Kidney capillary endothelial cell (primary cell): ENCODE results near the gene GSTM4.
"Not testable (repeated sequence)": the region's sequence is repeated elsewhere in the genome, so short reads cannot be mapped to it uniquely, and the experiment has no call there.

Source experiments
- DNase-seq: peaks from one replicate; pipeline ENCODE4 v3.0.0-alpha.2; 2018; ENCODE audit warnings: low spot score

The GSTM4 gene

DNA sequence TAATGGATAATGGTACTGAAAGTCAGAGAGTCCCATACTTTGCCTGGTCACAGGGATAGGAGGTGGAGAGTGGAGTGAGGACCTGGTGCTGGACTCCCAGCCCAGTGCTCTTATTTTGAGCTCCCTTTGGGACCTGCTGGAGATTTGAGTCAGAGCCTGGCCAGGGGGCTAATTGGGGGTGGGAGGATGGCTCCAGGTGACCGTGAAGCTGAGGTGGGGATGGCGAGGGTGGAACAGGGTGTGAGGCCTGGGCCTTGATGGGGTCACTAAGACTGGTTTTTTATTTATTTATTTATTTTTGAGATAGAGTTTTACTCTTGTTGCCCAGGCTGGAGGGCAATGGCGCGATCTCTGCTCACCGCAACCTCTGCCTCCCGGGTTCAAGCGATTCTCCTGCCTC is 18.5 kb upstream of the GSTM4 start:
- DNase-seq = no peak

DNA sequence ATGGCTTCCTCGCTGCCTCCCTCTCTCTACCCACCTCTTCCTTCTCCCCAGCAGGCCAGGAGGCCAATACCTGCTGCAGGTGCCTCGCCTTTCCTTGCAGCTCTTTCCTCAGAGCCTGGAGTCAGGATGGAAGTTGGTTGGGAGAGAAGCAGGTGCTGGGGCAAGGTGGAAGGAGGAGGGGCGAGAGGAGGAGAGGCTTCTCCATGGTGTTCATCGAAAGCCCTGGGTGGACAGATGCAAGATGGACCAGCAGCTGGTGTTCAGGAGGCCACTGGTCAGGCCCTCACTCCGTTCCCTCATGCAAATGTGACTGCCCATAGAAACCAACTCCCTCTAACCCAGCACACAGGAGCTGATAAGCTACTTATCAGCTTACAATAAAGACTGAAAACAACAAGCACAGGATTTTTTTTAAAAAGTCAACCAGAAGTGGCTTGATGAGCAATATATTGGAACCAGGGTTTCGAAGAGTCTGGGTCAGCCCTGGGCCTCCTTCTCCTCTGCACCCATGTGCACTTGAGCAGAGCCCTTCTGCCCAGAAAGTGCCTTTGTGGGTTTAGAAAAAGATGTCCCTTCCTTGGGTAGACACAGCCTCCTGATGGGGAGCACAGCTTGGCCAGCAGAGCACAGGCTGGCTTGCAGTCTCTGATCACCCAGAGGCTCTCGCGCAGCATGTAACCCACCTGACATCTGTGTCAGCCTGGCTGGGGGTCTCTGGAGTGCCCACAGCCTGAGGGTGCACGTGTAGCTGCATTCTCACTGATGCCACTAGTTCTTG is 16.6 kb upstream of the GSTM4 start:
- DNase-seq = no peak

DNA sequence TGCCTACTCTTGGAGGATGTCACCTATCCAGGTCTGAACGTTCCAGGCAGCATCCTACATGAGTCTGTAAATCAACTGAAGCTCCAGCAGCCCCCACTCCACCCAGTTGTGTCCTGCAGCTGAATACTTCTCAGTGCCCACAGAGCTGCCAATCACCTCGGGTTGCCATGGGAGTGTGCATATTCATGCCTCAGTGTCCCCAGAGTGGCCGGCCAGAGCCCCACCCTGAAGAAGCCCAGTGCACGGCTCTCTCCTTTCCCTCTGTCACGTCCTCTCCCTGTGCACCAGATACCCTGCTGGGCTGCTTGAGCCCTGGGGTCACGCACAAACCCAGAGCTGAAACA is 16.1 kb upstream of the GSTM4 start:
- no peak for DNase-seq

DNA sequence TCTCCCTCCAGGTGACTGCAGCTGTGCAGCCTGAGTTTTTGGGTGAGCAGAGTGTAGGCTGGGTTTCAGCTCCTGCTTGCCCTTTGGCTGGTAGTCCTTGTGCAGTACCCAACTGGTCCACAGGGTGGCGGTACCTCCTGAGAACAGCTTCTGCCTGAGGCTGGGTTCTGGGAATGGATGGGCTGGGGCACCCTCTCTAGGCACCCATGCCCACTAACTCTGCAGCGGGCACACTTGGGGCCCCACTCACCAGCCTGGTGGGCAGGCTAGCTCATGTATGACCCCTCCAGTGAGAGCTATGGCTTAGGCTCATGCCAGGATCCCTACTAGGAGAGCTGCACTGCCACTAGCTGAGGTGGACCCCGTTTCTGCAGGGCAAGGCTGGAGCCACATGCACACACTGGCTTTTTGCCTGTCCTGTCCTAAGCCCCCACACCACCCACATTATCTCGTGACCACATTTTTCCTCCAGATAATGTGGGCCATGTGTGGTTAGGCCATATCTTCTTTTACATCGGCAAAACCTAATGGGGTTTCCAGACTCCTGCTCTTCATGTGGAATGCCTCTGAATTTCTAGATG is 15.5 kb upstream of the GSTM4 start:
- DNase-seq = peak; percentile 64

DNA sequence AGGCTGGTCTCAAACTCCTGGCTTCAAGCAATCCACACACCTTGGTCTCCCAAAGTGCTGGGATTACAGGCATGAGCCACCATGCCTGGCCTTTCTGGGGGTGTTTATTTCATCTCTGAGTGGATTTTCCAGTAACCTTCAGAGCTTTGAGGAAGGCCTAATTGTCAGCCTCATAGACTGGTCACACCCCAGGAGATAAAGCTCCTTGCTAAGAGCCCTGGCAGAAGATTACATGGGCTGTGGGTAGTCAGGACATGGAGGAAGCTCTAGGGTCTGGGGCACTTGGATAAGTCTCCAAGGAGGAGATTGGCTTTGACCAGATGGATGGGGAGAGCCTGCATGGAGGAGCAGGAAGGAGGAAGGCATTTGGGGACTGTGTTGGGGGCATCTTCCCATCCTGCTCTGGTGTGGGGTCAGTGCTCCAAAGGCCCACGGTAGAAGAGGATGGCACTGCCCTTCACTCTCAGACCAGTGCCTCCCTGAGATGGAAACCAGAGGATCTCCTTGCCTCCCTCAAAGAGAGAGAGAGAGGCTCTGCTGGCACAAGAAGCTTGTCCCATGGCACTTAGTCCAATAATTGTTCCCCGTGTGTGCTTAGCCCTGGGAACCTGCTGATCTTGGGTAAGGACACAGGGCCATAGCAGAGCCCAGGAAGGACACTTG is 14.7 kb upstream of the GSTM4 start:
- DNase-seq = no peak

DNA sequence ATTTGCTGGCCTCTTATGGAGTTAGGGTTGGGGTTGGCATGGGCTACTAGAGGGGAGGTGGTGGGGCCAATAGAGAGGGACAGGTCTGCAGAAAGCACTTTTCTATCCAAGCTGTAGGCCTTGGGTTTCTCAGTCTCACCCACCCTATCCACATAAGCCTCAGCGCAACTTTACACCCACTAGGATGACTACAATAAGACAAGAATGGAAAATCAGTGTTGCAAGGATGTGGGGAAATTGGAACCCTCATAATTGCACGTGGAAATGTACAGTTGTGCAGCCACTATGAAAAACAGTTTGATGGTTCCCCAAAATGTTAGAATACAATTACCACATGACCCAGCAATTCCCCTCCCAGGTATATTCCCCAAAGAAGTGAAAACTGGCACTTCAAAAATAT is 14.0 kb upstream of the GSTM4 start:
- no peak for DNase-seq

DNA sequence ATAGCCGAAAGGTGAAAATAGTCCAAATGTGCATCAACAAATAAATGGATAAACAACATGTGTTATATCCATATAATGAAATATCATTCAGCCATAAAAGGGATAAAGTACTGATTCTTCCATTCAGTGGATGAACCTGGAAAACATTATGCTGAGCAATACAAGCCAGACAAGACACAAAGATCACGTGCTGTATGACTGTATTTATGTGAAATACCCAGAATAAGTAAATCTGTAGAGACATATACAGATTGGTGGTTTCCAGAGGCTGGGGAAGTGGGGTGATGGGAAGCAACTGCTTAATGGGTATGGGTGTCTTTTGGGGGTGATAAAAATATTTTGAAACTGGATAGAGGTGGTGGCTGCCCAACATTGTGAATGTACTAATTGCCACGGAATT is 13.3 kb upstream of the GSTM4 start:
- no peak for DNase-seq

DNA sequence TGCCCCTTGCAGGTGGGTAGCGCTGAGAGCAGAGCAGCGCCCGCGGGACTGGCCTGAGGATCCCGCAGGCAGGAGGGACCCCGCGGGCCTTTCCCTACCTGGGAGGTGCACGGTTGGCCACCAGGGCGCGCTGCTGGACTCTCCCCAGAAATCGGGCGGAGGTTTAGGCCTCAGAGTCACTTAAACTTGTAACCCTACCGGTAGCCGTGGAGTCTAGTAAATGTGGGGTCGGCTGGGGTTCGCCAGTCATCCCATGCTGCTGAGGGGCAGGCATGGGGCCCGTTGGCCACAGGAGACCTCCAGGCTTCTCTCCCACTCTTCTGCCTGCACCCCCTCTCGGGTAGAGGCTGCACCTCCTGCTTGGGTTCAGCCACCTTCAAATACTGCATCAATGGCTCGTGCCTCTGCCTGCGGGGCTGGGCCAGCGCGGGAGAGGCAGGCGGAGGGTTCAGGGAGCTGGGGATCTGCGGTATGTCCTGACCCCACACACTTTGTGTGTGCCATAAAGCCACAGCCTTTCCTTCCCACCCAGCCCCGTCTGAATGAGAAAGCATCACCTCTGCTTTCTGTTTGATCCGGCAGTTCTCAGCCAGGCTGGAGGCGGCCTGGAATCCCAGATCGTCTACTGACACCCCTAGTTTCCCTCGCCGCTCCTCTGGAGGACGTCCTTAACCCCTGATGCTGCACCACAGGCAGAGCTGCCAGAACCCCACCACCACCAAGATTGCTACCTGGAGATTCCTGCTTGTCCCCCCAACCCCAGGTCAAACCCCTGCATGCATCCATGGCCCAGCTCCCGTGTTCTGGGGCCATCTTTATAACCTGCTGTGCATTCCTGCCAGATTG is 12.3 kb upstream of the GSTM4 start:
- DNase-seq = peak; percentile 67

DNA sequence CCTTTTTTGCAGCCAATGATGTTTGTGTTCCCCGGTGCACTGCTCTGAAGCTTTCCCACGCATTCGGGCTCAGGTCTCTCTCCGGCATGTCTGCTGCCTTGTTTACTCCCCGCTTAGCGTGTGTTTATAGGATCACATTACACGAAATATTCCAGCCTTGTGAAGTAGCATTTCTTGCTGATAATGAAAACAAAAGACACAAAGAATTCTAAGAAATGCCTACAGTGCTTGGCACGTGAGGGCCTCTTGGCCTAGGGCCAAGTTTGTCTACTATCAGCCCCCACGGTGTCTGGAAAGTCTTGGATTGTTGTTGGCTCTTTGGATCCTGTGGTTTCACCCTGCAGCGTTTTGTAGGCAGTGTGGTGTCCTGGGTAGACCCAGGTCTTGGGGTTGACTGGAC is 11.2 kb upstream of the GSTM4 start:
- no peak for DNase-seq

DNA sequence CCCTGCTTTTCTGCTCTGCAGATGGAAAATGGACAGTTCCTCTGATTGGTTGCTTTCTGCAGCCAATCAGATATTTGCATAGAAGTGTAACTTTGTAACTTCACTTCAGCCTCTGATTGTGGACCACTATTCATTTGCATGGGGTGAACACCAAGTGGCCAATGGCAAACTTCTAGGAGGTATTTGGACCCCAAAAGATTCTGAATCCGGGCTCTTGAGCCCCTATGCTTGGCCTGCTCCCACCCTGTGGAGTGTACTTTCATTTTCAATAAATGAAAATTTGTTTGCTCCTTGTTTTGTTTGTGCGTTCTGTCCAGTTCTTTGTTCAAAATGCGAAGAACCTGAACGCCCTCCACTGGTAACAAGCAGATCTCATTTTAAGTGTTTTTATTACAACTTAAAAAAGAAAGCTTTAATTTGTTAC is 6.4 kb upstream of the GSTM4 start:
- DNase-seq = no peak

DNA sequence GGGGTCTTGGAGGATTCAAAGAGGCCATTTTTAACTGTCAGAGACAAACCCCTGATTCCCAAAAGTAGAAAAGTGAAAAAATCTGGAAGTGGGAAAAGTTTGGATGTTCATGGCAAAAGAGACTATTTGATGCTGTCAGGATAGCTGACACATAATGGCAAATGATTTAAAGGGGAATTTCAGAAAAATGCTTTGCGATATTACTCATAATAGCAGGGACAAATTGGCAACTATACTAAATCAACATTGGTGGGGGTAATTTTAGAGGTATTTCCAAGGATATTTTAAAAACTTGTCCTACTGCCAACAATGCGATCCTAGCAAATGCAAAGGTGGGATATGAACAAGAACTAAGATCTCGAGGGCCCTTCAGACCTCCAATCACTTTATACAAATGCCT is 5.3 kb upstream of the GSTM4 start:
- no peak for DNase-seq

DNA sequence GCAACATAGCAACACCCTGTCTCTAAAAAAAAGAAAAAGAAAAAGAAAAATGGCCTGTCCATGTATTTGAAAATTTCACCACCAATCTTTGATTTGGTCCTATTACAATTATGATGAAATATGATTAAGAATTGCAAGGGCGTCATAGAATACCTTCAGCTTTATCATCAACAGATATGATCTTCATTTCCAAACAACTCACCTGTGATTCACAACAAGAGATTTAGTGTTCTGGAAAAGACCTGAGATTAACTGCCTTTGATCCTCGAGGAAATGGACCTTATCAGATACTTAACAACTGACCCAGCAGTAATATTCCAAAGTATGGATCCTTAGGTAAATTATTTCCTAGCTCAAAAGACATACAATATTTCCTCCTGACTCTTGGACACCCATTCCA is 3.5 kb upstream of the GSTM4 start:
- DNase-seq = no peak

DNA sequence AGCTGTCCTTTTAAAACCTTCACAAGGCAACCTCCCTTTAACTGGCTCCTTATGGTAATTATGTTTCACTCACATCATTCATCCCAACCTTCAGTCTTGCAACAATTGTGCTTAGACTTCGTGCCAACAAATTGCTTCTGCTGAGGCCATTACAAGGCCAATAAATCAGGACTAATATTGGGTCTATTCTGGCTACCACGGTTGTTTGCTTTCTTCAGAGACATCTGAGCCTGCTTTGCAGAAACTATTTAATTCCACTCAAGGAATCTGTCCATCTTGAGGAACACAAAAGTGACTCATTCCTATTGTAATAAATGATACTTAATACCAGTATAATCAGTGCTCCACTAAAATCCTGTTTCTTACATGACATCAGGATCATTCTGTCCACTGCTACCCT is 2.6 kb upstream of the GSTM4 start:
- DNase-seq = no peak

DNA sequence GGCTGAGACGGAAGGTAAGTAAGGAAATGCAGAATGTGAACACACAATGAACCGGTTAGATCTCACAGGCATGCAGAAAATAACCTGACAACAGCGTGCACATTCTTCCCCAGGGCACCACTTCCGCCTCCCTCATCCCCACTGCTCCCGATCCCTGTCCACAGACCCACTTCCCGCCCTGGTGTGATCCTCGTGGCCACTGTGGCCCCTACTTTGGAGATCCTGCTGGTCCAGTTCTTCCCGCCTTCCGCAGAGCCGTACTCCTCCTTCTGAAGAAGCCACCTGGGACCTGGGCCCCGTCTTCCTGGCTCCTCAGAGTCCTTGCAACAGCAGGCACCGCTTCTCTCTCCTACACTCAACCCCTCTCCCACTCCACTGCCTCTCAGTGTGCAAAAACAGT is 1.4 kb upstream of the GSTM4 start:
- DNase-seq = no peak

DNA sequence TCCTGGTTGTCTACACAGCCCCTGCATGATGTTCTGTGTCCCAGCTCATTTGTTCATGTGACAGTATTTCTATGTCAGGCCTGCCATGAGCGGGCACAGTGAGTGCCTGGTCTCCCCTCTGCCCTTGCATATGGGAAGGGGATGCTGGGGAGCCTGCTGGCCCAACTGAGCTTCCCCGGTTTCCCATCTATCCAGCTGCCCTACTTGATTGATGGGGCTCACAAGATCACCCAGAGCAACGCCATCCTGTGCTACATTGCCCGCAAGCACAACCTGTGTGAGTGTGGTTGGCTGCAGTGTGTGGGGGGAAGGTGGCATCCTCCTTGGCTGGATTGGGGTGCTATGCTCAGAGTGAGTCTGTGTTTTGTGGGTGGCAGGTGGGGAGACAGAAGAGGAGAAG is 1.5 kb downstream of the GSTM4 start:
- no peak for DNase-seq

DNA sequence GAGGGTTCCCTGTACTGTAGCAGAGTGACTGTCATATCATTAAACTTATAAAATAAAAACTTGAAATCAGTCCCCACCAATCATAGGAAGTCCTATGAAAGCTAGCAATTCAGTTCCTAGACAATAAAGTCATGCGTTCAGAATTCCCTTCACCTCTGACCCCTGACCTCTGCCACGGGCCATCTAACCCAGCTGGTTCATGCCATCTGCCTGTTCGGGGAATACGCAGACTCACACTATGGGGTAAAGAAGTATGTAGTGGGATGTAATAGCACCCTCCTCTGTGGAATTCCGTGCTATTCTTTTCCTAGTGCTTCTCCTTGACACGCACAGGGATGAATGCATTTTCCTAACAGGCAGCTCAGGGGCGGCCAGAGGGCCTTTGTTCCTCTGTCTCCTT is 2.1 kb downstream of the GSTM4 start:
- no peak for DNase-seq

DNA sequence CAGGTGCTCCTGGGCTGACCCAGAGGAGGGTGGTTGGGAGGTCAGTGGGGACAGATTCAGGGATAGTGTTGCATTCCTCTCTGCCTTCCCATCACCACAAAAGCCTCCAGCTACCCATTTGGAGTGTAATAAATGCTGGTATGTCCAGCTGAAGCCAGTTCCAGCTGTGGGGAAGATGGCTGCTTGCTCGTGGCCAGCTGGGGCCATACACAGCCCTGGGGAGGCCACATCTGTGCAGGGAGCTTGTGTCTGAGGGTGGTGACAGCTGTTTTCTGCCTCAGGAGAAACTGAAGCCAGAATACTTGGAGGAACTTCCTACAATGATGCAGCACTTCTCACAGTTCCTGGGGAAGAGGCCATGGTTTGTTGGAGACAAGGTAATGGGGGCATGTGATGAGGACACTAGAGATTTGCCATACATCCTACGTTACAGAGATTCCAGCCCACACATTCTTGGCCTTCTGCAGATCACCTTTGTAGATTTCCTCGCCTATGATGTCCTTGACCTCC is 2.7 kb downstream of the GSTM4 start:
- DNase-seq = no peak

DNA sequence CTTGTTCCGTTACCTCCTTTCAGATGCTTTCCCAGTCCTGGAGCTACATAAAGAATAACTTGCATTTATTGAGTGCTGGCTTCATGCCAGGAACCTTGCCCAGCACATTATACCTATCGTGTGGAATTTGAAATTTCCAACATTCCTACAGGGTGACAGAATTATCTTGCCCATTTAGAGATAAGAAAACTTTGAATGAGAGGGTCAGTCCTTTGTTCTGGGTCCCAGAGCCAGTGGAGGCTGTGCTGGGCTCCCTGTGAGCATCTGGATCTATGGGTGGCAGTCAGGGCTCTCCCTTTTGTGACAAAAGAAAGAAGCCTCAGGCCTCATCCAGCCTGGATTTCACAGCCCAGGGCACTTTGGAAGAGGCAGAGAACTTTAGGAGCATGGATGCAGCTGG is 3.2 kb downstream of the GSTM4 start:
- DNase-seq = no peak

DNA sequence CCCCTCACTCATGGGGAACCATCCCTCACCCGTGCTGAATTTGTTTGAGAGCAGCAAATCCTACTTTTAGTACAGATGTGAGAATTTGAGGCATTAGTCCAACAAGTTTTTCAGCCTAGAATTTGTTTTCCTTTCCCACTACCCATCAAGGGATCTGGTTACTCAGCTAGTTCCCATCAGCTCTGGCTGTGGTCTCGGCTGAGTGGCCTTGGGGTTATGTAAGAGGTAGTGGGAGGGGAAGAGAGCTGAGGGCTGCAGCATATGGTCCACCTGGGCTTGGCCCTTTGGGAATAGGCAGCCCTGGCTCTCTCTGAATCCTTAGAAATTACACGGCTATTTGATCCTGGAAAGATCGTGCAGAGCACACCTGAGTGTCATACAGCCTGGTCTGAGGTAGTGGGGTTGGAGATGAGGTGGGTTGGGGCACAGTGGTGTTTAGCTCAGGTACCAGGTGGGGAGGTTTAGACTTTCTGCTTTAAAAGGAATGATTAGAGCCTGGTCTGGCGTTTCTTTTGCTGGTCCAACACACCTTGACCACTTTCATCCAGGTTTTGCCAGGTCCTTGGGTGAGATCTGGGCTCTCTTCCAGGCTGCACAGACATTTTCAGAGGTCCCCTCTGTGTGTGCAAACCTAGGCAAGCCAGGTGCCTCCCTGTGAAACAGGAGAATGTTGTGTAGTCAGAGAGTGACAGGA is 4.2 kb downstream of the GSTM4 start:
- DNase-seq = no peak

DNA sequence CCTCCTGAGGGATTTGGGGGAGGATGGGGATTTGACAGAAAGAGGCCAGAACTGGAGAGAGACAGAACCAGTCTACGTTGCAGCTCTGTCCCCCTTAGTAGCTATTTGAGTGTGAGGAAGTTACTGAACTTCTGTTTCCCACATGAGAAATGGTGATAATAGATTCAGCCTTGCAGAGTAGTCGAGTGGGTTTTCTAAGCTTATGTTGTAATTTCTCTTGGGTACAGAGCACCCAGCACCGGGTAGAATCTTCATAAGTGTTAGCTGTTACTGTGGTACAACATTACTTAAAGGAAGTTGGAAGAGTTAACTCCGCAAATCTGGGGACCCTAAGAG is 4.8 kb downstream of the GSTM4 start:
- not testable (repeated sequence) for DNase-seq

DNA sequence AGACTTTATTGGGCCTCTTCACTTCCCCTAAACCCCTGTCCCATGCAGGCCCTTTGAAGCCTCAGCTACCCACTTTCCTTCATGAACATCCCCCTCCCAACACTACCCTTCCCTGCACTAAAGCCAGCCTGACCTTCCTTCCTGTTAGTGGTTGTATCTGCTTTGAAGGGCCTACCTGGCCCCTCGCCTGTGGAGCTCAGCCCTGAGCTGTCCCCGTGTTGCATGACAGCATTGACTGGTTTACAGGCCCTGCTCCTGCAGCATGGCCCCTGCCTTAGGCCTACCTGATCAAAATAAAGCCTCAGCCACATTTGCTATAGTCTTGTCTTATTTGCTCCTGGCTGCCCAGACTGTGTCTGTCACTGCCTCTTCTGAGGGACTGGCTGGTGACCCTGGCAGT is 5.5 kb downstream of the GSTM4 start:
- DNase-seq = no peak

DNA sequence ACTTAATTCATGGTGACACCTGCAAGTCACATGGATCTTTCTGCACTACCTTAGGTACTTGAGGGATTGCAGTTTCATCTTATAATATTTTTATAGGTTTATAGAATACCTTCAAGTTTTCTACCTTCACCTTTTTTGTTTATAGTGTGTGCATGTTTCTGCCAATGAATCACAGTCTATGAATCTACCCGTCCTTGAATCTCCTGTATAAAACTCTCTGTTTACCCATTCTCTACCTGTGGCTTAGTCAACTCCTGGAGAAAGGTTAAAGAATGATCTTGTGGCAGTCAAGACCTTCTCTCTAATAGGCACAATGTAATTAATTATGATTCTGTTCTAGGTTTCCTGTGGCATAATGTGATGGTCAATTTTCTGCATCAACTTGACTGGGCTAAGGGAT is 8.8 kb downstream of the GSTM4 start:
- no peak for DNase-seq
